ENCODE measurements around the gene DCXR. TPM values are rescaled to one million over a fixed set of nuclear protein-coding genes. Genes with fewer than 3 reads are reported as not detected.

Gene DCXR
- total and polyA plus RNA-seq, 2 experiments from 2014 or later = 86.9 to 137 TPM

DNA sequence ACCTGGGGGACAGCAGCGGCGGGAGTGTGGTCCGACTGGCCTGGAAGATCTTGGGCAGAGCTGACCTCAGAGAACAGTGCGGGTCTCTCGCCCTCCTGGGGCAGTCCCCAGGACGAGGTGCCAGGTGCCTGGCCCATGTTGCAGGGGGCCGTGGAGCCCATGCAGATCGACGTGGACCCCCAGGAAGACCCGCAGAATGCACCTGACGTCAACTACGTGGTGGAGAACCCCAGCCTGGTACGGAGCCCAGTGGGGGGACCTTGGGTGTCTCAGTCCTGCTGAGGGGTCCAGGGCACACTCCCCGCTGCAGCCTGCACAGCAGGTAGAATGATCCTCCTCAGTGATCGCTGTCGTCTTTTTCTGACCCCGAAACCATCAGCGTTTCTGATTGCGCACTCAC is 15.6 kb upstream of the DCXR start:
- no peaks in the 10 kb centered on the region; the same call in 2 of the 3 replicates for H3K4me1 Mint-ChIP-seq
- Histone ChIP-seq H3K4me3 (peak overlapping the region; percentile 89), H4K20me1 (replicated peaks; ENCODE audit: insufficient read depth) (peaks cover 8% of the 10 kb centered on the region; the same call in 1 of the 2 replicates), H3K27me3 (ENCODE audit: insufficient read depth) (no peaks in the 10 kb centered on the region), H3K79me2 (replicated peaks; ENCODE audit: insufficient read depth) (peaks cover 9% of the 10 kb centered on the region; the same call in 1 of the 2 replicates), H3K9me2 (ENCODE audit: insufficient read depth) (no peaks in the 10 kb centered on the region), H3F3A (replicated peaks; ENCODE audit: low read depth) (0 out of 2 replicates have a peak, but pooled peaks cover 6% of the 10 kb centered on the region), H3K4me2 (peak overlapping the region; percentile 89), H3K4me1 (ENCODE audit: insufficient read depth) (no peaks in the 10 kb centered on the region), H3K27ac (ENCODE audit: low read depth) (no peak overlapping the region), H3K36me3 (ENCODE audit: insufficient read depth) (peaks cover 4% of the 10 kb centered on the region; the same call in 1 of the 2 replicates), H2AFZ (no peak overlapping the region)
- TF ChIP-seq JUNB (IDR thresholded peaks at IDR 0.05; ENCODE audit: unreplicated experiment) = no peak
- TF ChIP-seq ZNF114 (CRISPR knock-in tag; IDR thresholded peaks at IDR 0.05) = no peak
- no peak for TF ChIP-seq CREB1 (CRISPR knock-in tag; IDR thresholded peaks at IDR 0.05; ENCODE audit: low read depth)
- TF ChIP-seq EZH2phosphoT487 (IDR thresholded peaks at IDR 0.05; ENCODE audit: unreplicated experiment) = no peak
- TF ChIP-seq, protein P1, sequence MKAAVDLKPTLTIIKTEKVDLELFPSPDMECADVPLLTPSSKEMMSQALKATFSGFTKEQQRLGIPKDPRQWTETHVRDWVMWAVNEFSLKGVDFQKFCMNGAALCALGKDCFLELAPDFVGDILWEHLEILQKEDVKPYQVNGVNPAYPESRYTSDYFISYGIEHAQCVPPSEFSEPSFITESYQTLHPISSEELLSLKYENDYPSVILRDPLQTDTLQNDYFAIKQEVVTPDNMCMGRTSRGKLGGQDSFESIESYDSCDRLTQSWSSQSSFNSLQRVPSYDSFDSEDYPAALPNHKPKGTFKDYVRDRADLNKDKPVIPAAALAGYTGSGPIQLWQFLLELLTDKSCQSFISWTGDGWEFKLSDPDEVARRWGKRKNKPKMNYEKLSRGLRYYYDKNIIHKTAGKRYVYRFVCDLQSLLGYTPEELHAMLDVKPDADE (IDR thresholded peaks at IDR 0.05) = no peak
- TF ChIP-seq NANOG (IDR thresholded peaks at IDR 0.05; ENCODE audit: borderline replicate concordance) = no peak
- no peak for TF ChIP-seq STAT1 (IDR thresholded peaks at IDR 0.05; ENCODE audit: unreplicated experiment)
- TF ChIP-seq, protein P2, sequence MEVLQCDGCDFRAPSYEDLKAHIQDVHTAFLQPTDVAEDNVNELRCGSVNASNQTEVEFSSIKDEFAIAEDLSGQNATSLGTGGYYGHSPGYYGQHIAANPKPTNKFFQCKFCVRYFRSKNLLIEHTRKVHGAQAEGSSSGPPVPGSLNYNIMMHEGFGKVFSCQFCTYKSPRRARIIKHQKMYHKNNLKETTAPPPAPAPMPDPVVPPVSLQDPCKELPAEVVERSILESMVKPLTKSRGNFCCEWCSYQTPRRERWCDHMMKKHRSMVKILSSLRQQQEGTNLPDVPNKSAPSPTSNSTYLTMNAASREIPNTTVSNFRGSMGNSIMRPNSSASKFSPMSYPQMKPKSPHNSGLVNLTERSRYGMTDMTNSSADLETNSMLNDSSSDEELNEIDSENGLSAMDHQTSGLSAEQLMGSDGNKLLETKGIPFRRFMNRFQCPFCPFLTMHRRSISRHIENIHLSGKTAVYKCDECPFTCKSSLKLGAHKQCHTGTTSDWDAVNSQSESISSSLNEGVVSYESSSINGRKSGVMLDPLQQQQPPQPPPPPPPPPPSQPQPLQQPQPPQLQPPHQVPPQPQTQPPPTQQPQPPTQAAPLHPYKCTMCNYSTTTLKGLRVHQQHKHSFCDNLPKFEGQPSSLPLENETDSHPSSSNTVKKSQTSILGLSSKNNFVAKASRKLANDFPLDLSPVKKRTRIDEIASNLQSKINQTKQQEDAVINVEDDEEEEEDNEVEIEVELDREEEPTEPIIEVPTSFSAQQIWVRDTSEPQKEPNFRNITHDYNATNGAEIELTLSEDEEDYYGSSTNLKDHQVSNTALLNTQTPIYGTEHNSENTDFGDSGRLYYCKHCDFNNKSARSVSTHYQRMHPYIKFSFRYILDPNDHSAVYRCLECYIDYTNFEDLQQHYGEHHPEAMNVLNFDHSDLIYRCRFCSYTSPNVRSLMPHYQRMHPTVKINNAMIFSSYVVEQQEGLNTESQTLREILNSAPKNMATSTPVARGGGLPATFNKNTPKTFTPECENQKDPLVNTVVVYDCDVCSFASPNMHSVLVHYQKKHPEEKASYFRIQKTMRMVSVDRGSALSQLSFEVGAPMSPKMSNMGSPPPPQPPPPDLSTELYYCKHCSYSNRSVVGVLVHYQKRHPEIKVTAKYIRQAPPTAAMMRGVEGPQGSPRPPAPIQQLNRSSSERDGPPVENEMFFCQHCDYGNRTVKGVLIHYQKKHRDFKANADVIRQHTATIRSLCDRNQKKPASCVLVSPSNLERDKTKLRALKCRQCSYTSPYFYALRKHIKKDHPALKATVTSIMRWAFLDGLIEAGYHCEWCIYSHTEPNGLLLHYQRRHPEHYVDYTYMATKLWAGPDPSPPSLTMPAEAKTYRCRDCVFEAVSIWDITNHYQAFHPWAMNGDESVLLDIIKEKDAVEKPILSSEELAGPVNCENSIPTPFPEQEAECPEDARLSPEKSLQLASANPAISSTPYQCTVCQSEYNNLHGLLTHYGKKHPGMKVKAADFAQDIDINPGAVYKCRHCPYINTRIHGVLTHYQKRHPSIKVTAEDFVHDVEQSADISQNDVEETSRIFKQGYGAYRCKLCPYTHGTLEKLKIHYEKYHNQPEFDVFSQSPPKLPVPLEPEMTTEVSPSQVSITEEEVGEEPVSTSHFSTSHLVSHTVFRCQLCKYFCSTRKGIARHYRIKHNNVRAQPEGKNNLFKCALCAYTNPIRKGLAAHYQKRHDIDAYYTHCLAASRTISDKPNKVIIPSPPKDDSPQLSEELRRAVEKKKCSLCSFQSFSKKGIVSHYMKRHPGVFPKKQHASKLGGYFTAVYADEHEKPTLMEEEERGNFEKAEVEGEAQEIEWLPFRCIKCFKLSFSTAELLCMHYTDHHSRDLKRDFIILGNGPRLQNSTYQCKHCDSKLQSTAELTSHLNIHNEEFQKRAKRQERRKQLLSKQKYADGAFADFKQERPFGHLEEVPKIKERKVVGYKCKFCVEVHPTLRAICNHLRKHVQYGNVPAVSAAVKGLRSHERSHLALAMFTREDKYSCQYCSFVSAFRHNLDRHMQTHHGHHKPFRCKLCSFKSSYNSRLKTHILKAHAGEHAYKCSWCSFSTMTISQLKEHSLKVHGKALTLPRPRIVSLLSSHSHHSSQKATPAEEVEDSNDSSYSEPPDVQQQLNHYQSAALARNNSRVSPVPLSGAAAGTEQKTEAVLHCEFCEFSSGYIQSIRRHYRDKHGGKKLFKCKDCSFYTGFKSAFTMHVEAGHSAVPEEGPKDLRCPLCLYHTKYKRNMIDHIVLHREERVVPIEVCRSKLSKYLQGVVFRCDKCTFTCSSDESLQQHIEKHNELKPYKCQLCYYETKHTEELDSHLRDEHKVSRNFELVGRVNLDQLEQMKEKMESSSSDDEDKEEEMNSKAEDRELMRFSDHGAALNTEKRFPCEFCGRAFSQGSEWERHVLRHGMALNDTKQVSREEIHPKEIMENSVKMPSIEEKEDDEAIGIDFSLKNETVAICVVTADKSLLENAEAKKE (CRISPR knock-in tag; IDR thresholded peaks at IDR 0.05) = no peak
- TF ChIP-seq POLR2AphosphoS5 (IDR thresholded peaks at IDR 0.05; ENCODE audit: low read depth) = no peak
- TF ChIP-seq, protein P3, sequence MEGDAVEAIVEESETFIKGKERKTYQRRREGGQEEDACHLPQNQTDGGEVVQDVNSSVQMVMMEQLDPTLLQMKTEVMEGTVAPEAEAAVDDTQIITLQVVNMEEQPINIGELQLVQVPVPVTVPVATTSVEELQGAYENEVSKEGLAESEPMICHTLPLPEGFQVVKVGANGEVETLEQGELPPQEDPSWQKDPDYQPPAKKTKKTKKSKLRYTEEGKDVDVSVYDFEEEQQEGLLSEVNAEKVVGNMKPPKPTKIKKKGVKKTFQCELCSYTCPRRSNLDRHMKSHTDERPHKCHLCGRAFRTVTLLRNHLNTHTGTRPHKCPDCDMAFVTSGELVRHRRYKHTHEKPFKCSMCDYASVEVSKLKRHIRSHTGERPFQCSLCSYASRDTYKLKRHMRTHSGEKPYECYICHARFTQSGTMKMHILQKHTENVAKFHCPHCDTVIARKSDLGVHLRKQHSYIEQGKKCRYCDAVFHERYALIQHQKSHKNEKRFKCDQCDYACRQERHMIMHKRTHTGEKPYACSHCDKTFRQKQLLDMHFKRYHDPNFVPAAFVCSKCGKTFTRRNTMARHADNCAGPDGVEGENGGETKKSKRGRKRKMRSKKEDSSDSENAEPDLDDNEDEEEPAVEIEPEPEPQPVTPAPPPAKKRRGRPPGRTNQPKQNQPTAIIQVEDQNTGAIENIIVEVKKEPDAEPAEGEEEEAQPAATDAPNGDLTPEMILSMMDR (conservative IDR thresholded peaks at IDR 0.05; ENCODE audit: low read depth in 2 of 2) = no peak
- no peak for TF ChIP-seq EZH2 (IDR thresholded peaks at IDR 0.05; ENCODE audit: low read depth, unreplicated experiment)
- TF ChIP-seq, protein P4, sequence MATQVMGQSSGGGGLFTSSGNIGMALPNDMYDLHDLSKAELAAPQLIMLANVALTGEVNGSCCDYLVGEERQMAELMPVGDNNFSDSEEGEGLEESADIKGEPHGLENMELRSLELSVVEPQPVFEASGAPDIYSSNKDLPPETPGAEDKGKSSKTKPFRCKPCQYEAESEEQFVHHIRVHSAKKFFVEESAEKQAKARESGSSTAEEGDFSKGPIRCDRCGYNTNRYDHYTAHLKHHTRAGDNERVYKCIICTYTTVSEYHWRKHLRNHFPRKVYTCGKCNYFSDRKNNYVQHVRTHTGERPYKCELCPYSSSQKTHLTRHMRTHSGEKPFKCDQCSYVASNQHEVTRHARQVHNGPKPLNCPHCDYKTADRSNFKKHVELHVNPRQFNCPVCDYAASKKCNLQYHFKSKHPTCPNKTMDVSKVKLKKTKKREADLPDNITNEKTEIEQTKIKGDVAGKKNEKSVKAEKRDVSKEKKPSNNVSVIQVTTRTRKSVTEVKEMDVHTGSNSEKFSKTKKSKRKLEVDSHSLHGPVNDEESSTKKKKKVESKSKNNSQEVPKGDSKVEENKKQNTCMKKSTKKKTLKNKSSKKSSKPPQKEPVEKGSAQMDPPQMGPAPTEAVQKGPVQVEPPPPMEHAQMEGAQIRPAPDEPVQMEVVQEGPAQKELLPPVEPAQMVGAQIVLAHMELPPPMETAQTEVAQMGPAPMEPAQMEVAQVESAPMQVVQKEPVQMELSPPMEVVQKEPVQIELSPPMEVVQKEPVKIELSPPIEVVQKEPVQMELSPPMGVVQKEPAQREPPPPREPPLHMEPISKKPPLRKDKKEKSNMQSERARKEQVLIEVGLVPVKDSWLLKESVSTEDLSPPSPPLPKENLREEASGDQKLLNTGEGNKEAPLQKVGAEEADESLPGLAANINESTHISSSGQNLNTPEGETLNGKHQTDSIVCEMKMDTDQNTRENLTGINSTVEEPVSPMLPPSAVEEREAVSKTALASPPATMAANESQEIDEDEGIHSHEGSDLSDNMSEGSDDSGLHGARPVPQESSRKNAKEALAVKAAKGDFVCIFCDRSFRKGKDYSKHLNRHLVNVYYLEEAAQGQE (IDR thresholded peaks at IDR 0.05; ENCODE audit: unreplicated experiment) = no peak
- no peak for TF ChIP-seq ZNF331 (CRISPR knock-in tag; IDR thresholded peaks at IDR 0.05; ENCODE audit: low read depth)
- no peaks in the 10 kb centered on the region for H3K9me3 Mint-ChIP-seq
- H3K27ac Mint-ChIP-seq = no peak overlapping the region
- ATAC-seq (no peak), DNase-seq (ENCODE audit: low spot score) (no peak)
- peaks cover 21% of the 10 kb centered on the region for H3K36me3 Mint-ChIP-seq (ENCODE audit: low read depth)
- H3K4me3 Mint-ChIP-seq = peak overlapping the region; percentile 86
- H3K27me3 Mint-ChIP-seq (ENCODE audit: insufficient read depth, low read depth, poor library complexity) = peaks cover 14% of the 10 kb centered on the region

Measured in GM23338 (cell line).